Measurements from ENCODE around the gene IRAK1BP1. TPM values are rescaled to one million over a fixed set of nuclear protein-coding genes. Genes with fewer than 3 reads are reported as not detected.

The IRAK1BP1 gene
- polyA plus RNA-seq, 2 of the 4 experiments (the other 2 are of a cell fraction): 0.92 to 2.6 TPM

GRCh38 chr6:78947962-78948361 is 80.6 kb downstream of the IRAK1BP1 start:
- no peak overlapping the region for H3K4me3 ChIP-seq
- H3K27ac ChIP-seq: no peak overlapping the region
- H3K9me3 ChIP-seq: peaks cover 13% of the 10 kb centered on the region
- H3K4me2 ChIP-seq: no peak overlapping the region
- H3K4me1 ChIP-seq: no peaks in the 10 kb centered on the region
- ATAC-seq (no peak), DNase-seq (ENCODE audit: low read depth in 1 of 2, low spot score in 1 of 2) (no peak), FAIRE-seq (no peak)
- TF ChIP-seq BCL3 (IDR thresholded peaks at IDR 0.05) (no peak), ELK1 (IDR thresholded peaks at IDR 0.05; ENCODE audit: low read depth, low read length) (no peak), RNF2 (IDR thresholded peaks at IDR 0.05; ENCODE audit: borderline replicate concordance, low read depth) (no peak), HES2 (IDR thresholded peaks at IDR 0.05) (no peak), HOXA7 (CRISPR knock-in tag; IDR thresholded peaks at IDR 0.05) (no peak), SMC3 (IDR thresholded peaks at IDR 0.05) (no peak), MAZ (IDR thresholded peaks at IDR 0.05; ENCODE audit: borderline replicate concordance, low read depth, low read length) (no peak), TFCP2L1 (CRISPR knock-in tag; IDR thresholded peaks at IDR 0.05) (no peak), HEYL (CRISPR knock-in tag; IDR thresholded peaks at IDR 0.05) (no peak), MAFK (IDR thresholded peaks at IDR 0.05; ENCODE audit: partially characterized antibody) (no peak), JUNB (IDR thresholded peaks at IDR 0.05) (no peak)
- 97% methylated on average over 2 of the region's 2 CpGs for WGBS (ENCODE audit: missing lambda C conversion rate)
- POLR2A ChIA-PET: no interaction called here
- CTCF ChIA-PET: no interaction called here

GRCh38 chr6:78948785-78949184 is 81.4 kb downstream of the IRAK1BP1 start:
- TF ChIP-seq CBX2 (IDR thresholded peaks at IDR 0.05; ENCODE audit: borderline replicate concordance, low read depth) (no peak), HOXB5 (CRISPR knock-in tag; IDR thresholded peaks at IDR 0.05) (no peak), BHLHE40 (IDR thresholded peaks at IDR 0.05; ENCODE audit: low read depth, low read length) (no peak), TP53 (CRISPR knock-in tag; IDR thresholded peaks at IDR 0.05) (no peak), MAZ (IDR thresholded peaks at IDR 0.05; ENCODE audit: borderline replicate concordance, low read depth, low read length) (no peak), TFCP2L1 (CRISPR knock-in tag; IDR thresholded peaks at IDR 0.05) (no peak), SMC3 (IDR thresholded peaks at IDR 0.05) (no peak), CHD2 (IDR thresholded peaks at IDR 0.05; ENCODE audit: low read length, partially characterized antibody) (no peak)
- FAIRE-seq (no peak), ATAC-seq (no peak), DNase-seq (ENCODE audit: low read depth in 1 of 2, low spot score in 1 of 2) (no peak)
- Histone ChIP-seq H3K9me3 (peaks cover 13% of the 10 kb centered on the region), H3K4me3 (no peak overlapping the region), H3K27ac (no peak overlapping the region), H3K4me2 (no peak overlapping the region), H3K4me1 (no peaks in the 10 kb centered on the region)
- WGBS (ENCODE audit: missing lambda C conversion rate): 98% methylated on average over 3 of the region's 3 CpGs
- CTCF ChIA-PET: no interaction called here
- POLR2A ChIA-PET: no interaction called here

GRCh38 chr6:78952362-78952761 is 85.0 kb downstream of the IRAK1BP1 start:
- no peak overlapping the region for H3K4me3 ChIP-seq
- TF ChIP-seq RFX5 (IDR thresholded peaks at IDR 0.05) (no peak), KDM5A (IDR thresholded peaks at IDR 0.05) (no peak), KDM1A (IDR thresholded peaks at IDR 0.05; ENCODE audit: low read depth) (no peak), SMC3 (IDR thresholded peaks at IDR 0.05) (no peak), ATOH8 (CRISPR knock-in tag; IDR thresholded peaks at IDR 0.05; ENCODE audit: low read depth) (no peak), ELK1 (IDR thresholded peaks at IDR 0.05; ENCODE audit: low read depth, low read length) (no peak), TFCP2L1 (CRISPR knock-in tag; IDR thresholded peaks at IDR 0.05) (no peak)
- POLR2A ChIA-PET: no interaction called here
- FAIRE-seq (no peak), ATAC-seq (no peak), DNase-seq (ENCODE audit: low read depth in 1 of 2, low spot score in 1 of 2) (no peak)
- H3K4me1 ChIP-seq: no peaks in the 10 kb centered on the region
- 88% methylated on average over 1 of the region's 1 CpG for WGBS (ENCODE audit: missing lambda C conversion rate)
- no peak overlapping the region for H3K4me2 ChIP-seq
- peaks cover 13% of the 10 kb centered on the region for H3K9me3 ChIP-seq
- H3K27ac ChIP-seq: no peak overlapping the region
- CTCF ChIA-PET: no interaction called here

Other genes with a start within 250 kb of the IRAK1BP1 start
- gene PHIP, start 210.7 kb downstream of the IRAK1BP1 start, polyA plus RNA-seq (2011; rRNA removed): 13.0 and 14.9 TPM in 2 replicates
- gene PHIP, start 210.7 kb downstream of the IRAK1BP1 start, polyA plus RNA-seq (2017; fragmentation: RNase III; extraction: RNeasy Plus Mini Kit Qiagen cat#74134 plus additional on column Dnase treatment): 7.1 to 7.4 TPM (median 7.2 TPM) in 3 replicates